Mammary epithelial cell (primary cell): ENCODE data around the gene MTREX.

Experiments used
- EZH2 ChIP-seq: IDR thresholded peaks from 2 replicates; pipeline ENCODE4 v1.6.1; 2012; ENCODE audit warnings: low read length, inconsistent platforms, borderline replicate concordance
- TF ChIP-seq, protein P1 (sequence below), 2 donors: IDR thresholded peaks in 1 of 2; conservative IDR thresholded peaks in 1 of 2; 2 replicates each; pipeline ENCODE4 v1.5.1; 2011 to 2012; ENCODE audit warnings: inconsistent platforms in 2 of 2, low read length in 2 of 2, mild to moderate bottlenecking in 2 of 2, control low read depth in 1 of 2, low read depth in 1 of 2; ENCODE audit not compliant: insufficient read depth in 1 of 2; ENCODE audit errors: extremely low read depth in 1 of 2

DNA sequence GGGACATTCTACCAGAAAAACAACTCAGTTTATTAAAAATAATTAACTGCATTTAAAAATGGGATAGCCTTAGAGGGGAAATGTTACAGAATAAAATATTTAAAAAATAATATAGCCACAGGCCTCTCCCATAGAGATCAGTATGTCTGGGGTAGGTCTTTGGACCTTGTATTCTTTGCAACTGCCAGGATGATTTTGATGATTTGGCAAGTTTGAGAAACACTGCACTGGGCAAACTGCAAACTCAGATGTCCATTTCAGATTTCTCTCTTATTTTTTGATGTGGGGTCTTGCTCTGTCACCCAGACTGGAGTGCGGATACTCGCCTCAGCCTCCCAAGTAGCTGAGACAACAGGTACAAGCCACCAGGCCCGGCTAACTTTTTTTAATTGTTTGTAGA is 49.5 kb upstream of the MTREX start:
- TF ChIP-seq, protein P1, sequence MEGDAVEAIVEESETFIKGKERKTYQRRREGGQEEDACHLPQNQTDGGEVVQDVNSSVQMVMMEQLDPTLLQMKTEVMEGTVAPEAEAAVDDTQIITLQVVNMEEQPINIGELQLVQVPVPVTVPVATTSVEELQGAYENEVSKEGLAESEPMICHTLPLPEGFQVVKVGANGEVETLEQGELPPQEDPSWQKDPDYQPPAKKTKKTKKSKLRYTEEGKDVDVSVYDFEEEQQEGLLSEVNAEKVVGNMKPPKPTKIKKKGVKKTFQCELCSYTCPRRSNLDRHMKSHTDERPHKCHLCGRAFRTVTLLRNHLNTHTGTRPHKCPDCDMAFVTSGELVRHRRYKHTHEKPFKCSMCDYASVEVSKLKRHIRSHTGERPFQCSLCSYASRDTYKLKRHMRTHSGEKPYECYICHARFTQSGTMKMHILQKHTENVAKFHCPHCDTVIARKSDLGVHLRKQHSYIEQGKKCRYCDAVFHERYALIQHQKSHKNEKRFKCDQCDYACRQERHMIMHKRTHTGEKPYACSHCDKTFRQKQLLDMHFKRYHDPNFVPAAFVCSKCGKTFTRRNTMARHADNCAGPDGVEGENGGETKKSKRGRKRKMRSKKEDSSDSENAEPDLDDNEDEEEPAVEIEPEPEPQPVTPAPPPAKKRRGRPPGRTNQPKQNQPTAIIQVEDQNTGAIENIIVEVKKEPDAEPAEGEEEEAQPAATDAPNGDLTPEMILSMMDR (conservative IDR thresholded peaks at IDR 0.05 in 1 of 2, IDR thresholded peaks at IDR 0.05 in 1 of 2; ENCODE audit: extremely low read depth in 1 of 2, insufficient read depth in 1 of 2, low read depth in 1 of 2, low read length in 2 of 2), result no peak
- no peak for TF ChIP-seq EZH2
